Fibroblast of skin of abdomen (primary cell): ENCODE results near the gene NDUFC2.
"Not testable (repeated sequence)": the region's sequence is repeated elsewhere in the genome, so short reads cannot be mapped to it uniquely, and the experiment has no call there.

Experiments
- DNase-seq: peaks from one replicate; pipeline ENCODE4 v3.0.0-alpha.2; 2013

NDUFC2 gene

DNA sequence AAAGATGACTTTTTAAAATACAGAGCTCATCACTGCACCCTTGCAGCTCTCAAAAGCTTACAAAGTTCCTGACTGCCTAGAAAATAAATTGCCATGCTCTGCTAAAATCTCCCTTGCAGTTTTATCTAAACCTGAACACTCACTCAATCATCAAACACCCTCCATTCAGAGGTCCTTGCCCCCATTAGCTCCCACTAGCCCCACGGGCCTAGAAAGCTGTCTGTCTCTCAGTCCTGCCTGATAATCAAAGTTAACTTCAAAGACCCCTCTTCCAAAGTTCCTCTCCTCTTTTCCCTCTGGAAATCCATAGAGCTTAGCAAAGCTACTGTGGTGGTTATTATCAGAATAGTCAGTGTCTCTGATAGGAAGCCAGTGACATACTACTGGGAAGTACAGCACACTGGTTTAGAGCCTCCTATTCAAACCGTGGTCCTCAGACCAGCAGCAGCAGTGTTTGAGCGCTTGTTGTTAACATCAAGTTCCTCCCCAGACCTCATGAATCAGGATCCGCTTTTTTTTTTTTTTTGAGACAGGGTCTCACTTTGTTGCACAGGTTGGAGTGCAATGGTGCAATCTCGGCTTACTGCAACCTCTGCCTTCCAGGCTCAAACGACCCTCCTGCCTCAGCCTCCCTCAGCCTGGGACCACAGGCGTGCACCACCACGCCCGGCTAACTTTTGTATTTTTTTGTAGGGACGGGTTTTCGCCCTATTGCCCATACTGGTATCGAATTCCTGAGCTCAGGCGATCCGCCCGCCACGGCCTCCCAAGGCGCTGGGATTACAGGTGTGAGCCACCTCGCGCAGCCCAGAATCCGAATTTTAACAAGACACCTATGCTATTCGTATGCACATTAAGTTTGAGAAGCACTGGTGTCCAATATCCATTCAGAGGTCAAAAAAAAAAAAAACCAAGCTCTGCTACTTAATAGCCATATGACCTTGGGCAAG is 1.2 kb downstream of the NDUFC2 start:
- DNase-seq, result no peak

DNA sequence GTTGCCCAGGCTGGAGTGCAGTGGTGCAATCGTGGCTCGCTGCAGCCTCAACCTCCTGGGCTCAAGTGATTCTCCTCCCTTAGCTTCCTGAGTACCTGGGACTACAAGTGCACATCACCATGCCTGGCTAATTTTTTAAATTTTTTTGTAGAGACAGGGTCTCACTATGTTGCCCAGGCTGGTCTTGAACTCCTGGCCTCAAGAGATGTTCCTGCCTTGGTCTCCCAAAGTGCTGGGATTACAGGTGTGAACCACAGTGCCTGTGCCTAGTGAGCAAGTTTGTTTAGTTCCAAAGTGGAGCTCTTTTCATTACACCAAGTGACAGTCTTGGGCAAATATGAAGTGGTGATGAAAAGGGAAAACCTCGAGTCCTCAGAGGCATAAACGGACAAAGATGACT is 2.1 kb downstream of the NDUFC2 start:
- DNase-seq, result not testable (repeated sequence)

DNA sequence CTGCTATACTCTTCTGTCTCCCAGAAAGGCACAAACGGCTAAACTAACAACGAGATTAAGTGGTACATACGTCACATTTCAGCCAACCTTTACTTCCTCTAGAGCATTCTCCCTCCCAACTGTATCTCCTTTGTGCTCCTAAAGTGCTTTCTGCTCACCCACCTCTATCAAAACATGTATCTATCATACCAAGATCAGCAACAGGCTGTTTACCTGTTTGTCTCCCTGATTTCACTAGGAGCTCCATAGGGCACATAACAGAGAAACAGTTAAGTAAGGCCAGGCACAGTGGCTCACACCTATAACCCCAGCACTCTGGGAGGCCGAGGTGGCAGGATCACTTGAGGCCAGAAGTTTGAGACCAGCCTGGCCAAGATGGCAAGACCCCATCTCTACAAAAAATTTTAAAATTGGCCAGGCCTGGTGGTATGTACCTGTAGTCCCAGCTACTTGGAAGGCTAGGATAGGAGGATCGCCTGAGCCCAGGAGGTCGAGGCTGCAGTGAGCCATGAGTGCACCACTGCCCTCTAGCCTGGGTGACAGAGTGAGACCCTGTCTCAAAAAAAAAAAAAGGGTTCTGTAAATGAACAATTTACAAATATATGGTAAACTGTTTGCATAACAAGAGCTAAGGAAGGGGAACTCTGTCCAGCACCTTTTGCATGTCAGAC is 2.8 kb downstream of the NDUFC2 start:
- no peak for DNase-seq

DNA sequence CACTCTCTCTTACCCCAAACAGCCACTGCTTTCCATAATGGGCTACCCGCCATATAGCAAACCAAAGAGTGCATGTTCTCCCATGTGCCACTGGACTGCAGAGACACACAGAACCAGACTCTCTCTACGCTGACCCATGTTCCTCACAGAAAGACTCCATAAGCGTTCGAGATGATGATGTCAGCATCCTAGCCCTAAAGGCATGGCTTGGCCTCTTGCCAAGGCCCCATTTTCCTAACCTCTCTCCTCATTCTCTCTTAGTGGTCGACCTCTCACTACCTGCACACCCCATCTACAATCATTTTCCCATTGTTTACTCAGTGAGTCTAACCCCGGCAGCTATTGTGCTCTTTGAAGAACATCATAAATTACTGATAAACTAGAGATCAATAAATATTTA is 4.9 kb downstream of the NDUFC2 start:
- DNase-seq, result no peak

DNA sequence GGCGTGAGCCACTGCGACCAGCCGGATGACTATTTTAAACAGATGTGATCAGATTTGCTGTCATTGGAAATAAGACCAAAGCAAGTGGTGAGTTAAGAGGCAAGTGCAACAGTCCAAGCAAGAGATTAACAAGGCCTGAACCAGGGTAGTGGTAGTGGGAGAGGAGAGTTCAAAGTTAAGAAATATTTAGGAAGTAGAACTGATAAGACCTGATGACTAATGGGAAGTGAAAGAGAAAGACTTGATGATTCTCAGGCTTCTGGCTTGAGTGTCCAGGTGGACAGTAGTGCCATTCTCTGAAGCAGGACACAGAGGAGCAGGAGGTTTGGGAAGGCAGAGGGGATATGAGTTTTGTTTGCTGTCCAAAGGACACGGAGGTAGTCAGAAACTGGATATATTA is 7.2 kb downstream of the NDUFC2 start:
- no peak for DNase-seq

DNA sequence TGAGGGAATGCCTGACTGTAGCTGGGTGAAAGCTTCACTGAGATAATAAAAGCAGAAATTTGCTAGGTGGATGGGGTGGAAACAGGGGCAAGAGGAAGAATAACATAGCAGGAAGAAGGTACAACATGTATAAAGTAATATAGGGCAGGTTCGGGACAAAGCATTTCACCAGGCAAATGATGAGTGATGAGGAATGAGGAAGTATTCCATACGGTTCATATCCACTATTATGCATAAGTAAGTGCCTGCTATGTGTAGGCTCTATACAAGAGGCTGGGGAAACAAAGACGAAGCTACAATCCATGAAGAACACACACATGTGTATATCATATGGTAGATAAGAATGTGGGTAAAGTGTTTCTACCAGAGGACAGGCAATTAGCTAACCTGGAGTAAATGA is 7.9 kb downstream of the NDUFC2 start:
- DNase-seq, result no peak

DNA sequence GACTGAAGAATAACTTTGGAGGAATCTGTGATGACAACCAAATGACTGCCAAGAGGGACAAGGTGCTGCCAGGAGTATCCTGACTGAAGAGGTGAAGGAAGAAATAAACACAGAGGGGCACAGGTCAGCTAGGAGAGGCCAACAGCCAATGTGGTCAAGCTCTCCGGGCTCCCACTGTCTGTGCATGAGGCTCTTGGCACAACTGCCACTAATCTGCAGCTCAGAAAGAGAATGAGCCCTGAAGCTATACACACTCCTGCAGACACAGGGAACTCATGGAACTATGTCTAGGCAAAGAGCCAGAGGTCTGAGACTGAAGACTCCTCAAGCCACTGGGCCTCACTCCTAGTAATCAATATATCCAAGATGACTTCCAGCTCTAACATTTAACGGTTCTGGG is 9.0 kb downstream of the NDUFC2 start:
- DNase-seq, result no peak

DNA sequence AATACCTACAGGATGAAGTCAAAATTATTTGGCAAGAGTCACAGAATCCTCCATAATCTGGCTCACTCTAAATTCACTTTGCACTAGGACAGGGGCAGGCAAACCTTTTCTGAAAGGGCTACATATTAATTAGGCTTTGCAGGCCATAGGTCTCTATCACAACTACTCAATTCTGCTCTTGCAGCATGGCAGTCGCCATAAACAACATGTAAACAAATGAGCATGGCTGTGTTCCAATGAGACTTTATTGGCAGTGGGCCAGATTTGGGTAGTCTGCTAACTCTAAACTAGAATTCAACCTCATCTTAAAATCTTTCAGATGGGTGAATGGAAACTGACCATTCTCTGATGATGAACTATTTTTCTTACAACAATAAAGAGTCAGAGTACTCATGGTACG is 10.2 kb downstream of the NDUFC2 start:
- DNase-seq, result no peak

DNA sequence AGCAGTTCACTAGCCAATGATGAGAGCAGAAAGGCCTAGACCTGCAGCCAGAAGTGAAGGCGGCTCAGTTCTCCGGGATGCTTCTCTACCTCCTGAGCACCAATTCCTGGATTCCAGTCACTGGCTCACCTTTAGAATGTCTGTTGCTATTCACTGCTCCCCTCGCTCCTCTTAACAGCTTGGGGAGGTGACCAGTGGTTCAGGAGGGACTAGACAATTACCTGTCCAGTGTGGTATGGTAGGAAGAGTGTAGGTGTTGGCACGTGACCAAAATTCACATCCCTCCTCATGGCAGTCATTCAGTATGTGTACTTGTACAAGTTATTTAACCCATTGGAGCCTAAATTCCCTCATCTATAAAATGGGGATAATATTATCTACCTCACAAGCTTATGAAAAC is 12.0 kb downstream of the NDUFC2 start:
- no peak for DNase-seq

DNA sequence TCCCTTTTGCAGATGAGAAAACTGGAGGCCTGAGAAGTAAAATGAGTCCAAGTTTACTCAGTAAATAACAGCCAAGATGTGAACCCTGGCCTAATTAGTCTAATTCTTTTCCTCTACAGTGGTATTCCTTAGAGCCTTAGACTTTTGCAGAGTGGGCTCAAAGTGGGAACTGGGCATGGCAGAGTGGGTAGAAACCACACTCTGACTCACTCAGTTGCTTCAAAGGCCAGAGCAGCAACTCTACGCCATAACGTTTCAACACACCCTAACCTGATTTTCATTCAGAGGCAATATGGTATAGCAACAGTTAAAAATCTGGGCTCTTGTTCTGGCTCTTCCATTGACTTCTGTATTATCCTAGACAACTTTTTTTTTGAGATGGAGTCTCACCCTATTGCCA is 13.2 kb downstream of the NDUFC2 start:
- no peak for DNase-seq

DNA sequence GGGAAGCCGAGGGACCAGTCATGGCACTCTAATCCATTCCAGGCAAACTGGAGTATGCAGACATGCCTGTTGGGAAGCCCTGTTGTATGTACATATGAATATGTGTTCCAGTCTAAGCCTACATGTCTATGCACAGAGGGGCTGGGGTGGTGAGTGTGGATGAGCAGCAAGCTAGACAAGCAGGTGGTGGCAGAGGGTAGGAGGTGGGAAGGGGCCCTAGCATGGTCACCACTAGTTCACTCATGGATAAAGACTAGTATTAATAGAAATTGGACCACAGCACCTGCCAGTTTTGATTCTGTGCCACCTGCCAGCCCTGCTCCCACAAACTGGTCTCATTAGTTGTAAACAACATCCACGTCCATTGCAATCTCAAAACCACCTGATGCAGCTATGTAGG is 14.5 kb downstream of the NDUFC2 start:
- DNase-seq, result no peak

DNA sequence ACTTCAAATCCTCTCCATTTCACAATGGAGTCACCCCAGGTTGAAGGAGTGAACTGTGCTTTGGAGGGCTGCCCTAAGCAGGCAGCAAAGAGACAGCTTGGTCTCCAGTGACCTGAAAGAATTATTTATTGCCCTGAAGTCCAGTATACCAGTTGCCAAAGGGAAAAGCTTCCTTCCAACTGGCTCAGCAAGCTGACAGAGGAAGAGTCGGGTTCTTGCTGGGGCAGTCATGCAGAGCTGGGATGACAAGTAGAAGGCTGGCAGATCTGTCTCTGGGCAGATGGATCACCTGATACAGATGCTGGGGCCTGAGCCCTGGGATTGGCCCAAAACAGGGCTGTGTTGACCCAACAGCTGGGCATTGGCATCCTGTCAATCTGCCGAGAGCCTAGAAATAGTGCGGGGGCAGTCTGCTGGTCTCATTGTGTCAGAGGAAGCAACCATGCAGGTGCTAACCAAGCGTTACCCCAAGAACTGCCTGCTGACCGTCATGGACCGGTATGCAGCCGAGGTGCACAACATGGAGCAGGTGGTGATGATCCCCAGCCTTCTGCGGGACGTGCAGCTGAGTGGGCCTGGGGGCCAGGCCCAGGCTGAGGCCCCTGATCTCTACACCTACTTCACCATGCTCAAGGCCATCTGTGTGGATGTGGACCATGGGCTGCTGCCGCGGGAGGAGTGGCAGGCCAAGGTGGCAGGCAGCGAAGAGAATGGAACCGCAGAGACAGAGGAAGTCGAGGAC is 16.1 kb downstream of the NDUFC2 start, which contains the start of gene THRSP:
Gene THRSP (plus strand): TSS at position 422 of the 742 bp plus-strand sequence. CDS start 21 bp downstream, at position 443.
- no peak for DNase-seq

DNA sequence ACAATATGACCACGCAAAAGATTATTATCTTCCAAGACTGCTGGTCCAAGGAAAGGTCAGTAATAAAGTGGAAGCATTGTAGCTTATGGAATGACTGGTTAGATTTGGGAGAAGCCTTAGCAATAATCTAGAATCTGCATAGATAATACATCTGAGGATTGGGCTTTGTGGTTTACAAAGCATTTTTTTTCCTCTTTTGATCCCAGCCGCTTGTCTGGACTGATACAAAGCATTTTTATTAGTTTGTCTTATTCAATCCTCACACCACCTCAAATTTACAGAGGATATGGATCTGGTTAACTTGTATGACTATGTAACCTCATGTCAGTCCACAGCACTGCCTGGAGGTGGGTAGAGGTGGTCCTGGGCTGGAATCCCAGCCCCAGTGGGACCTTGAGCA is 17.0 kb downstream of the NDUFC2 start:
- DNase-seq, result no peak

DNA sequence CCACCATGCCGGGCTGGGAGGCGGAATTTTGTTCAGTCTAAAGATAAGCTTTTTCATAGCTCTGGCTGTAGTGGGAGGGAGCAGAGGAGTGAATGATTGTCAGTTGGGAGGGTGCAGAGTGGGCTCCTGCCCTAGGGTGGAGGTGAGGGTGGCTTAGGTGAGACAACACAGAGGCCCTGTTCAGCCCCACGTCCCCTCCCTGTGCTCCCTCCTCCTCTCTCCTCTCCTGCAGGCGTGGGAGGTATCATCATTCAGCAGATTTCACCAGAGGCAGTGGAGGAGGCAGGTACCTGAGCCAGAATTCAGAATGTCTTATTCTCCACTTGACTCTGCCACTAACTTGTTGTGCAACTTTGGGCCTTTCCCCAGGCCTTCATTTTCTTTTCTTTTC is 17.7 kb downstream of the NDUFC2 start:
- no peak for DNase-seq

DNA sequence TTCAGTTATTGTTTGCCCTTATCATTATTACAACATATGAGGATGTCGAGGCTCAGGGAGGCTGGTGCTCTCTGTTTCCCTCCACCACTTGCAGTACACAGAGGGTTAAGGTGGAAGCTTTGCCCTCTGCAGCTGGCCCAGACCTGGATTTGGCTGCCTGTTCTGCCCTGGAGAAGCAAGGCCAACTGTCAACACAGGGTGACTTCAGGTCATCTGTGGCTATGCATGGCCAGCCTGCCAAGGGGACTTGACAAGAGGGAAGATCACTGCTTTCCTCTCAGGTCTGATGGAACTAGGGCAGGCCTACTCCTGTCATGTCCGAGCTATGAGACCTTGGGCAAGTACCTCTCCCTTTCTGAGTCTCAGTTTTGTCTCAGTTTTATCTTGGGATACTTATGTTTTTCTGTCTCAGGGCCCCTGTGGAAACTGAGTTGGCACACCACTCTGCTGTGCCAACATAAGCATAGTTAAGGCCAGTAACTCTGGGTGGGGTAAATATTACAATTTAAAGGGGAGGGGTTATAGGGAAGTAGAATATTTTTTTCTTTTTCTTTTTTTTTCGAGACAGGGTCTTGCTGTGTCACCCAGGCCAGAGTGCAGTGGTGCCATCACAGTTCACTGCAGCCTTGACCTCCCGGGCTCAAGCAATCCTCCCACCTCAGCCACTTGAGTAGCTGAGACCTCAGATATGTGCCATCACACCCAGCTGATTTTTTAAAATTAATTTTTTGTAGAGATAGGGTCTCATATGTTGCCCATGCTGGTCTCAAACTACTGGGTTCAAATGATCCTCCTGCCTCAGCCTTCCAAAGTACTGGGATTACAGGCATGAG is 18.4 kb downstream of the NDUFC2 start:
- DNase-seq, result no peak

DNA sequence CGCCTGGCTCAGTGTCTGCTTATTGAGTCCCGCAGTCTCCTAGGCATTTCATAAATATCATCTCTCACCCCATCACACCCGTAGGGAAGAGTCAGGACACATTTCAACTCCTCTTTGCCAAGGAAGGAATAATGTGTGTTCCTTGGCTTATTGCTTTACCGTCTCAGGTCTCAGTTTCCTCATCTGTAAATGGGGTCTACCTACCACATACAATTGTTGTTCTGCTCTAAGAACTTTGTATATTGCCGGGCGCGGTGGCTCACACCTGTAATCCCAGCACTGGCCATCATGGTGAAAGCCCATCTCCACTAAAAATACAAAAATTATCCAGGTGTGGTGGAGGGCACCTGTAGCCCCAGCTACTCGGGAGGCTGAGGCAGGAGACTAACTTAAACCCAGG is 19.1 kb downstream of the NDUFC2 start:
- no peak for DNase-seq

DNA sequence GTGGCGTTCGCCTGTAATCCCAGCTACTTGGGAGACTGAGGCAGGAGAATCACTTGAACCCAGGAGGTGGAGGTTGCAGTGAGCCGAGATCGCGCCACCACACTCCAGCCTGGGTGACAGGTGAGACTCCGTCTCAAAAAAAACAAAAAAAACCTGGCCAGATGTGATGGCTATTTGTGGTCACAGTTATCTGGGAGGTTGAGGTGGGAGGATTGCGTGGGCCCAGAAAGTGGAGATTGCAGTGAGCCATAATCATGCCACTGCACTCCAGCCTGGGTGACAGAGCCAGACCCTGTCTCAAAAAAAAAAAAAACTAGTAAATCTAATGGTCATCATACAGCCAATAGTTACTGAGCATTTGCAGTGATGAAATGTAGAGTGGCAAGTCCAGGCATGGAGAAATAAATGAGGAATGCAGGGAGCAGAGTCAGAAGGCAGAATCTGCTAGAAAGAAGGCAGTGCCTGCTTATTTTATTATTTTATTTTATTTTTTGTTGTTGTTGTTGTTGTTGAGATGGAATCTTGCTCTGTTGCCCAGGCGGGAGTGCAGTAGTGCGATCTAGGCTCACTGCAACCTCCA is 19.8 kb downstream of the NDUFC2 start:
- not testable (repeated sequence) for DNase-seq

DNA sequence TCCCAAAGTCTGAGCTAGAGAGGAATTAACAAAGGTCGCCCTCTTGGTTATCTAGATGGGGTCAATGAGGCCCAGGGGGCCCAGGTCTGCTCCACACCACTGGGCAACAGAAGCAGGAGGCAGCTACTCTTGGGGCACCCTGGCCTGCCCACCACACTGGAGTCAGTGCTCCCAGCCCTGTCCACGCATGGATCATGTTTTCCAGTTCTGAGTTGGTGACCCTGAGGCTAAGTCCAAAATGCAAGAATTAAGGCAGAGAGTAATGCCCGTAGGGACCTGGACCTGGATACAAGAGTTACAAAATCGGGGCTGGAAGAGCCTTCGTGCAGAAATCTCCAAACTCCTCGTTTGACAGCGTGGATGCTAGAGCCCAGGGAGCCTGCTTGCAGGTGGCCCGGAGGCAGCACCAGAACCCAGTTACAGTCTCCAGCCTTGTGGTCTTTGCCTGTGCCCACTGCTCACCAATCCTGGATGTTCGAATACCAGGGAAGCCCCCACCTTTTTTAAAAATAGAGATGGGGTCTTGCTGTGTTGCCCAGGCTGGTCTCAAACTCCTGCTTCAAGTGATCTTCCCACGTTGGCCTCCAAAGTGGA is 22.1 kb downstream of the NDUFC2 start:
- no peak for DNase-seq

DNA sequence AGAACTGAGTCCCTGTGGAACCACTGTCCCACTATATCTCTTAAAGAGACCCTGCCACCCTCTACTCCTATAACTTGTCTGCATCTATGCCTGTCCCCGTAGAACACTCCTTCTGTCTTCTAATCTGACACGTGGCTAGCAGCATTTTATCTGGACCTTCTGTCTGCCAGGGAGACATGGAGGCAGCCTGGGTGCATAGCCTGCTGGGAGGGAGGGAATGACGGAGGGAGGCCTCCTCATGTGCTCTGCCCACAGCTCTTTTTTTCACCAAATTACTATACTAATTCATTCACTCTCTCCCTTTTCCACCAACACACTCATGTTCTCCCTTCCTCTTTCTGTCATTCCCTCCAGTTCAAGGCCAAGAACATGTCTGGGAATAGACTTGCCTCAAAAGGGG is 23.6 kb downstream of the NDUFC2 start:
- no peak for DNase-seq

DNA sequence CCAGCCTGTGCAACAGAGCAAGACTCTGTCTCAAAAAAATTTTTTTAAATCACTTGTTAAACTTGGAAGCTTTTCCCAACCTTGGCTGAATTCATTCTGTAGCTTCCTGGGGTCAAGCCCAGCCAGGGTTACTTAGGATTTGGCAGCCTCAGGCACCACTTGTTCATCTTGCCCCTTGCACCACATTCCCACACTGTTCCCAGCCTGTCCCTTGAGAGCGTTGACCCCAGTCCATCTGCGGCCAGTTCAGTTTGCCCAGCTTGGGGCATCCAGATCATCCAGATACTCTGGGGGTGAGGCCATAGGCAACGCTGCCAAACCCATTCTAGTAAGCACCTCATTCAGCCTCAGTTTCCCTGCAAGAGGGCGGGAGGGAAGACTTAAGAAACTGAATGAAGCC is 24.7 kb downstream of the NDUFC2 start:
- DNase-seq, result no peak
